MM.1S (cell line): Measurements from ENCODE around the gene ACOXL.

Experiments
- DNase-seq: peaks from one replicate; pipeline ENCODE4 v3.0.0-alpha.2; 2015
- H2AFZ ChIP-seq: fragments of 300-600 bp; sonication (generic); 2 replicates; pipeline ENCODE4 v1.6.0; 2016; ENCODE audit warnings: antibody characterized with exemption, low read length
- H3F3A ChIP-seq: fragments of 300-600 bp; sonication (generic); 2 replicates; pipeline ENCODE4 v1.6.1; 2016; ENCODE audit warnings: mild to moderate bottlenecking, antibody characterized with exemption, low read length, moderate library complexity, mixed read lengths; ENCODE audit not compliant: insufficient read depth
- H3K27ac ChIP-seq: fragments of 300-600 bp; sonication (generic); 2 replicates; pipeline ENCODE4 v1.5.1; 2016; ENCODE audit warnings: mild to moderate bottlenecking, low read length
- H3K27me3 ChIP-seq: fragments of 300-600 bp; sonication (generic); replicated peaks from 2 replicates; pipeline ENCODE4 v1.6.0; 2016; ENCODE audit warnings: low read length; ENCODE audit not compliant: insufficient read depth
- H3K36me3 ChIP-seq: fragments of 300-600 bp; sonication (generic); replicated peaks from 2 replicates; pipeline ENCODE4 v1.6.1; 2016; ENCODE audit warnings: mild to moderate bottlenecking, low read length, mixed read lengths; ENCODE audit not compliant: insufficient read depth
- H3K4me1 ChIP-seq: fragments of 300-600 bp; sonication (generic); 2 replicates; pipeline ENCODE4 v1.6.1; 2016; ENCODE audit warnings: low read length, mixed read lengths
- H3K4me2 ChIP-seq: fragments of 300-600 bp; sonication (generic); 2 replicates; pipeline ENCODE4 v1.6.0; 2016; ENCODE audit warnings: low read depth, low read length
- H3K4me3 ChIP-seq: fragments of 300-600 bp; sonication (generic); 2 replicates; pipeline ENCODE4 v1.5.1; 2016; ENCODE audit warnings: low read length, mixed read lengths
- H3K79me2 ChIP-seq: fragments of 300-600 bp; sonication (generic); 2 replicates; pipeline ENCODE4 v1.6.1; 2016; ENCODE audit warnings: mixed run types, low read length, mixed read lengths
- H3K9ac ChIP-seq: fragments of 300-600 bp; sonication (generic); 2 replicates; pipeline ENCODE4 v1.6.1; 2016; ENCODE audit warnings: low read length, mixed read lengths
- H3K9me2 ChIP-seq: fragments of 300-600 bp; sonication (generic); replicated peaks from 2 replicates; pipeline ENCODE4 v1.6.1; 2016; ENCODE audit warnings: mild to moderate bottlenecking, low read length, mixed read lengths; ENCODE audit not compliant: insufficient read depth
- H3K9me3 ChIP-seq: fragments of 300-600 bp; sonication (generic); replicated peaks from 2 replicates; pipeline ENCODE4 v1.6.1; 2016; ENCODE audit warnings: mild to moderate bottlenecking, low read length, mixed read lengths; ENCODE audit not compliant: insufficient read depth
- H4K20me1 ChIP-seq: fragments of 300-600 bp; sonication (generic); 2 replicates; pipeline ENCODE4 v1.6.1; 2016; ENCODE audit warnings: mild to moderate bottlenecking, low read length, moderate library complexity, mixed read lengths; ENCODE audit not compliant: insufficient read depth
- EZH2 ChIP-seq: fragments of 300-600 bp; sonication (generic); optimal IDR thresholded peaks from 2 replicates; pipeline ENCODE3; 2017; ENCODE audit warnings: low read depth, mild to moderate bottlenecking, antibody characterized with exemption, low read length, mixed read lengths
- EZH2phosphoT487 ChIP-seq: fragments of 300-600 bp; sonication (generic); IDR thresholded peaks from 2 replicates; pipeline ENCODE4 v1.6.1; 2018; ENCODE audit warnings: antibody characterized with exemption, low read length
- TF ChIP-seq, protein P1 (sequence below): fragments of 300-600 bp; sonication (generic); IDR thresholded peaks from 2 replicates; pipeline ENCODE4 v1.5.1; 2016; ENCODE audit warnings: antibody characterized with exemption, low read length, mixed read lengths

Gene ACOXL

DNA sequence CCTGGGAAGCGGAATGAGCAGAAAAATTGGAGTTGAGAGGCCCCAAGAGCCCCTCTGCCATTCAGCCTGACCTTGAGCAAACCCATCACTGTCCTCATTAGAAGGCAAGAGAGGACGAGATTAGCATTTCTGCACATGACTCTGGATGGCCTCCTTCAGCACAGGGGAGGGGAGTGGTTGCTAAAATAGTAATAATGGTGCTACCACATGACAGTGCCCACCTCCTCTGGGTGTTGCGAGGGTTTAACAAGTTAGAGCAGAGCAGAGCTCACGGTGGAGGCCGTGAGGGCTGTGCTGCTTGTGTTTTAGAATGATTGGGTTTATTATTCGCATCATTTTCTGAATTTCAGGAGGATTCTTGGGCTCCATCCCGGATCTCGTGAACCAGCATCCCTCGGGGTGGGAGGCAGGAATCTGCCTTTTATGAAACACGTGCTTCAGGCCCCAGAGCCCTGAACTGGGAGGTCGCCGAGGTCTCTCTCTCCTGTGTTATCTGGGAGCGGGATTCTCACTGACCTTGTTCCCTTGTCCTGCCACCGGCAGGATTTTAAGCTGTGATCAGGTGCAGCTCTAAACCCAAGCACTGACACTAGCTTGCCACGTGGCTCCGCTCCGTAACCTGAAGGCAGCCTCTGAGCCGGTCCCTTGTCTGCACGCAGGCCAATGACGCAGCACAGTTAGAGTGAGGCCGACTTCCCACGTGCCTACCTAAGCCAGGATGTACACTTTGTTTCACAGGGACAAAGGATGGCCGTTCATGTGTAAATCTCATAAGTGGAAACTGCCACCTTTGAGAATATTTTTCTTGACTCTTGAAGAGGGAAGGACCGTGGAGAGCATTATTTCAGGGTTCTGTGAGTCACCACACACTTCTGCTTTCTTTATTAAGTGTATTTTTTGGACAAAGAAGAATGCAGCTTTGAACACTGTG is 142.3 kb downstream of the ACOXL start:
- no peaks in the 10 kb centered on the region for H3K36me3 ChIP-seq
- DNase-seq, result no peak
- TF ChIP-seq, protein P1, sequence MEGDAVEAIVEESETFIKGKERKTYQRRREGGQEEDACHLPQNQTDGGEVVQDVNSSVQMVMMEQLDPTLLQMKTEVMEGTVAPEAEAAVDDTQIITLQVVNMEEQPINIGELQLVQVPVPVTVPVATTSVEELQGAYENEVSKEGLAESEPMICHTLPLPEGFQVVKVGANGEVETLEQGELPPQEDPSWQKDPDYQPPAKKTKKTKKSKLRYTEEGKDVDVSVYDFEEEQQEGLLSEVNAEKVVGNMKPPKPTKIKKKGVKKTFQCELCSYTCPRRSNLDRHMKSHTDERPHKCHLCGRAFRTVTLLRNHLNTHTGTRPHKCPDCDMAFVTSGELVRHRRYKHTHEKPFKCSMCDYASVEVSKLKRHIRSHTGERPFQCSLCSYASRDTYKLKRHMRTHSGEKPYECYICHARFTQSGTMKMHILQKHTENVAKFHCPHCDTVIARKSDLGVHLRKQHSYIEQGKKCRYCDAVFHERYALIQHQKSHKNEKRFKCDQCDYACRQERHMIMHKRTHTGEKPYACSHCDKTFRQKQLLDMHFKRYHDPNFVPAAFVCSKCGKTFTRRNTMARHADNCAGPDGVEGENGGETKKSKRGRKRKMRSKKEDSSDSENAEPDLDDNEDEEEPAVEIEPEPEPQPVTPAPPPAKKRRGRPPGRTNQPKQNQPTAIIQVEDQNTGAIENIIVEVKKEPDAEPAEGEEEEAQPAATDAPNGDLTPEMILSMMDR, result no peak
- no peak for TF ChIP-seq EZH2
- TF ChIP-seq EZH2phosphoT487, result no peak
- H4K20me1 ChIP-seq, result no peaks in the 10 kb centered on the region
- no peaks in the 10 kb centered on the region for H3K79me2 ChIP-seq
- no peak overlapping the region for H3K4me3 ChIP-seq
- no peak overlapping the region for H2AFZ ChIP-seq
- H3K4me1 ChIP-seq, result peaks cover 10% of the 10 kb centered on the region
- no peaks in the 10 kb centered on the region for H3K9me3 ChIP-seq
- no peak overlapping the region for H3K9ac ChIP-seq
- H3K9me2 ChIP-seq, result no peaks in the 10 kb centered on the region
- H3K27ac ChIP-seq, result no peak overlapping the region
- no peaks in the 10 kb centered on the region for H3K27me3 ChIP-seq
- no peak overlapping the region for H3K4me2 ChIP-seq
- H3F3A ChIP-seq, result no peaks in the 10 kb centered on the region

DNA sequence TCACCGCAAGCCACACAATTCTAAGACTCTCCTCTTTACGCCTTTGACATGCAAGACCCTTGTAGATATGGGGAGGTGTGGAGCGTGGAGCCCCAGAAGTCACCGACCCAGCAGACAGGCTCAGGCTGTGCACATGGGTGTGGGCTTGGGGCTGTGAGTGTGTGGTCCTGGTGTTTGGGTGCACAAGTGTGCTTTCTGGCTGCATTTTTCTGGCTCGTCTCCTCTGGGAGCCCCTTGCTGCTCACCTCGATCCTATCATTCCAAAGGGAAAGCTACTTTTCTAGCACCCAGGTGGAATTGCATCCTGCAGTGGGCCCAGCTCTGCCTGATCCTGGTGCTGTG is 143.0 kb downstream of the ACOXL start:
- Histone ChIP-seq H3K79me2 (no peaks in the 10 kb centered on the region), H3K4me1 (peaks cover 10% of the 10 kb centered on the region), H4K20me1 (no peaks in the 10 kb centered on the region), H3K27me3 (no peaks in the 10 kb centered on the region), H2AFZ (no peak overlapping the region), H3F3A (no peaks in the 10 kb centered on the region), H3K27ac (no peak overlapping the region), H3K9ac (no peak overlapping the region), H3K4me3 (no peak overlapping the region), H3K9me2 (no peaks in the 10 kb centered on the region), H3K9me3 (no peaks in the 10 kb centered on the region), H3K36me3 (no peaks in the 10 kb centered on the region), H3K4me2 (no peak overlapping the region)
- TF ChIP-seq EZH2, result no peak
- no peak for TF ChIP-seq EZH2phosphoT487
- TF ChIP-seq, protein P1, result no peak
- no peak for DNase-seq

DNA sequence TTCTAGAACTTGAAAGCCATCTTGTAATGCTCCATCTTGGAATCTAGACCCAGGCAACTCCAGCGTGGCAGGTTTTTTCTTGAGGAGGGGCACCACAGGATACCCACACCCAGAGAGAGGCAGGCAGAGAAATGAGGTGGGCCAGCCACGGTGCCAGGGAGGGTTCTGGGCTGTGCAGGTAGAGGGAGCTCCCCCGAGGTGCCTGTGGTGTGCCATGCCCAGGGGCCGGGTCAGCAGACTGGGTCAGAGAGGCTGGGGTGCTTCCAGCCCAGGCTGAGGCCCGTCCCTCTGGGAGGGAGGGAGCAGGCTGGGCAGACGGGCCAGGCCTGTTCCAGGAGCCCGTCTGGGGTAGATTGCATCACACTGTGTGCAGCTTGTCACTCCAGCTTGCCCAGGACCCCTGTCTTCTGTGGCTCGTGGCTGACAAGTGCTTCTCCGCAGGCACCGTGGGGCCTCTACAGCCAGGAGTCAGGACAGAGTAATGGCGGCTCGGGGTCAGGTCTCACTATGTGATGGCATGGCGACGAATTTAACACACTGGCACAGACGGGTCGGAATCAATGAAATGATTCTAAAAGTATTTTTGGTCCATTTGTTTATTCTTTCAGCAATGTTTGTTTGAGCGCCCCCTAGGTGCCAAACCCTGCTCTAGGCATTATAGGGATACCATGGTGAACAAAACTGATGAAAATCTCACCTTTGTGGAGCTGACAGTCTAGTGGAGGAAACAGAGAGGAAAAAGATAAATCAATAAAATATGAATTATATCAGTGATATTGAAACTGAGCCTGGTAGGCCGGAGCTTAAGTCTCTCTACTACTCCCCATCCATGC is 144.0 kb downstream of the ACOXL start:
- Histone ChIP-seq H3K27me3 (no peaks in the 10 kb centered on the region), H3K4me2 (no peak overlapping the region), H3K9me3 (no peaks in the 10 kb centered on the region), H3K9ac (no peak overlapping the region), H4K20me1 (no peaks in the 10 kb centered on the region), H3K4me3 (no peak overlapping the region), H3K27ac (no peak overlapping the region), H3K4me1 (peaks cover 10% of the 10 kb centered on the region), H3K9me2 (no peaks in the 10 kb centered on the region), H3K36me3 (no peaks in the 10 kb centered on the region), H2AFZ (no peak overlapping the region), H3F3A (no peaks in the 10 kb centered on the region), H3K79me2 (no peaks in the 10 kb centered on the region)
- TF ChIP-seq, protein P1, result peak; percentile 33
- TF ChIP-seq EZH2phosphoT487, result no peak
- no peak for TF ChIP-seq EZH2
- no peak for DNase-seq
